Panc1 (cell line): ENCODE measurements around the gene TBXA2R. TPM values are rescaled to one million over a fixed set of nuclear protein-coding genes. Genes with fewer than 3 reads are reported as not detected.

ENCODE experiments used
- ATAC-seq: fragments of 200-7000 bp; cut with Tn5 transposase; 2 replicates; pipeline ENCODE4 v1.9.1; 2020; ENCODE audit warnings: mild to moderate bottlenecking, moderate library complexity
- BruUV-seq: library from RNA; stranded (reverse); fragments of 400-500 nt; replicated peaks from 2 replicates; lab custom pipeline; 2021; lab: Mats Ljungman, UMichigan
- CTCF ChIA-PET: fragments of 300-600 bp; sonication (Branson Sonifier 250); formaldehyde crosslinking; loops from one replicate; lab custom pipeline; 2022; ENCODE audit warnings: antibody characterized with exemption; lab: Charles Lee
- POLR2A ChIA-PET: fragments of 300-600 bp; sonication (Branson Sonifier 250); formaldehyde crosslinking; loops from one replicate; lab custom pipeline; 2022; ENCODE audit warnings: antibody characterized with exemption; lab: Charles Lee
- DNase-seq: peaks from one replicate; pipeline ENCODE4 v3.0.0-alpha.2; 2010; ENCODE audit warnings: low read depth, low spot score
- H3K27ac ChIP-seq: 2 replicates; pipeline ENCODE4 v1.5.1; 2011; ENCODE audit warnings: mild to moderate bottlenecking, low read length, inconsistent platforms
- H3K27me3 ChIP-seq: fragments of 200-500 bp; sonication (Bioruptor generic); 2 replicates; pipeline ENCODE4 v1.6.0; 2014; ENCODE audit warnings: low read length, inconsistent platforms; ENCODE audit not compliant: control insufficient read depth, insufficient read depth
- H3K36me3 ChIP-seq: fragments of 200-500 bp; sonication (Bioruptor generic); 2 replicates; pipeline ENCODE4 v1.5.1; 2014; ENCODE audit warnings: inconsistent platforms, mild to moderate bottlenecking, low read length, moderate library complexity; ENCODE audit not compliant: control insufficient read depth, insufficient read depth
- H3K4me1 ChIP-seq: 2 replicates; pipeline ENCODE4 v1.5.1; 2011; ENCODE audit warnings: inconsistent platforms, mild to moderate bottlenecking, low read length, moderate library complexity; ENCODE audit not compliant: control insufficient read depth, insufficient read depth
- H3K4me3 ChIP-seq, 2 experiments: 2 replicates each; pipeline ENCODE4 v1.5.1; 2011 to 2012; ENCODE audit warnings: low read depth in 2 of 2, low read length in 2 of 2, mild to moderate bottlenecking in 2 of 2, inconsistent platforms in 1 of 2, moderate library complexity in 1 of 2
- H3K9me3 ChIP-seq: fragments of 200-500 bp; sonication (Bioruptor generic); 2 replicates; pipeline ENCODE4 v1.5.1; 2014; ENCODE audit warnings: low read depth, mild to moderate bottlenecking, inconsistent platforms, low read length, moderate library complexity; ENCODE audit not compliant: control insufficient read depth, insufficient read depth
- POLR2AphosphoS5 ChIP-seq: IDR thresholded peaks from 2 replicates; pipeline ENCODE4 v1.6.1; 2012; ENCODE audit warnings: mild to moderate bottlenecking, low read depth, low read length, moderate library complexity
- REST ChIP-seq, 2 experiments: IDR thresholded peaks; 2 replicates each; pipeline ENCODE4 v1.6.1; 2011 to 2012; ENCODE audit warnings: low read depth in 2 of 2, control low read depth in 1 of 2, low read length in 1 of 2, mild to moderate bottlenecking in 1 of 2, moderate library complexity in 1 of 2; ENCODE audit not compliant: insufficient read depth in 1 of 2
- SIN3A ChIP-seq: IDR thresholded peaks from 2 replicates; pipeline ENCODE4 v1.6.1; 2012; ENCODE audit warnings: low read depth, mild to moderate bottlenecking, low read length, moderate library complexity, borderline replicate concordance; ENCODE audit not compliant: insufficient read depth
- TCF7L2 ChIP-seq: IDR thresholded peaks from 2 replicates; pipeline ENCODE4 v1.6.1; 2011; ENCODE audit warnings: mild to moderate bottlenecking, low read depth, low read length, inconsistent platforms
- in situ Hi-C: cut with HindIII; loops from 2 replicates; pipeline ENCODE4 v1.10.0; 2016; ENCODE audit warnings: low sequenced_read_pairs, low pct_unique_long_range_greater_than_20kb
- intact Hi-C: fragments of 100-400 bp; cut with micrococcal nuclease; formaldehyde crosslinking; loops from one replicate; pipeline ENCODE4 v1.10.0; 2022; ENCODE audit not compliant: unreplicated experiment
- total RNA-seq: library from RNA; stranded (reverse); gene quantifications from one replicate; pipeline ENCODE4 v1.2.1, GENCODE V29; 2021; ENCODE audit not compliant: unreplicated experiment
- TF ChIP-seq, protein P1 (sequence below): fragments of 450-650 bp; IDR thresholded peaks from 2 replicates; pipeline ENCODE4 v1.5.1; 2017; ENCODE audit warnings: mild to moderate bottlenecking

The TBXA2R gene
- total RNA-seq, 1 experiment from 2014 or later, result 5.2 TPM

- TF ChIP-seq, protein P1, sequence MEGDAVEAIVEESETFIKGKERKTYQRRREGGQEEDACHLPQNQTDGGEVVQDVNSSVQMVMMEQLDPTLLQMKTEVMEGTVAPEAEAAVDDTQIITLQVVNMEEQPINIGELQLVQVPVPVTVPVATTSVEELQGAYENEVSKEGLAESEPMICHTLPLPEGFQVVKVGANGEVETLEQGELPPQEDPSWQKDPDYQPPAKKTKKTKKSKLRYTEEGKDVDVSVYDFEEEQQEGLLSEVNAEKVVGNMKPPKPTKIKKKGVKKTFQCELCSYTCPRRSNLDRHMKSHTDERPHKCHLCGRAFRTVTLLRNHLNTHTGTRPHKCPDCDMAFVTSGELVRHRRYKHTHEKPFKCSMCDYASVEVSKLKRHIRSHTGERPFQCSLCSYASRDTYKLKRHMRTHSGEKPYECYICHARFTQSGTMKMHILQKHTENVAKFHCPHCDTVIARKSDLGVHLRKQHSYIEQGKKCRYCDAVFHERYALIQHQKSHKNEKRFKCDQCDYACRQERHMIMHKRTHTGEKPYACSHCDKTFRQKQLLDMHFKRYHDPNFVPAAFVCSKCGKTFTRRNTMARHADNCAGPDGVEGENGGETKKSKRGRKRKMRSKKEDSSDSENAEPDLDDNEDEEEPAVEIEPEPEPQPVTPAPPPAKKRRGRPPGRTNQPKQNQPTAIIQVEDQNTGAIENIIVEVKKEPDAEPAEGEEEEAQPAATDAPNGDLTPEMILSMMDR, result no peak
- 0 out of 2 replicates have a peak, but pooled peaks have one; percentile 10 for TF ChIP-seq TCF7L2
- peak; percentile 45 for TF ChIP-seq POLR2AphosphoS5
- Histone ChIP-seq H3K4me1 (peaks cover 6% of the 10 kb centered on the region), H3K27me3 (no peaks in the 10 kb centered on the region), H3K27ac (peak within 1 kb of the TSS; percentile 88), H3K9me3 (no peaks in the 10 kb centered on the region), H3K4me3 (peak within 1 kb of the TSS; percentile 84 to 93), H3K36me3 (peaks cover 5% of the 10 kb centered on the region; the same call in 1 of the 2 replicates)
- ChIA-PET POLR2A (no interaction called here), CTCF (interaction anchor here (0.7 kb wide), 1 partner anchor 91 kb away, joined by 8 read pairs; no protein-coding TSS in a partner anchor)
- DNase-seq, result peak; percentile 80
- peak; percentile 97 for ATAC-seq
- in situ Hi-C loops (no loop called here), intact Hi-C loops (no loop called here)
- BruUV-seq, result no TSS peak
These were observed 20.0 kb upstream of the TBXA2R start, which contains the start of gene CACTIN for GRCh38 chr19:3626473-3627350. Gene CACTIN, minus strand, starts transcription at chr19:3626790. Its CDS starts 28 bp downstream, at chr19:3626762.

- TSS peak; percentile 83 for BruUV-seq
- ChIA-PET CTCF (no interaction called here), POLR2A (no interaction called here)
- in situ Hi-C loops, result no loop called here
- no peak for TF ChIP-seq POLR2AphosphoS5
- TF ChIP-seq TCF7L2, result no peak
- no peak for TF ChIP-seq SIN3A
- TF ChIP-seq REST (IDR thresholded peaks at IDR 0.05; ENCODE audit: insufficient read depth in 1 of 2, low read depth in 2 of 2, low read length in 1 of 2), result no peak
- TF ChIP-seq, protein P1, result no peak
- no peaks in the 10 kb centered on the region for H3K9me3 ChIP-seq
- H3K27ac ChIP-seq, result peak overlapping the region; percentile 88
- H3K4me1 ChIP-seq, result peaks cover 6% of the 10 kb centered on the region
- peaks cover 5% of the 10 kb centered on the region; the same call in 1 of the 2 replicates for H3K36me3 ChIP-seq
- DNase-seq (no peak), ATAC-seq (peak; percentile 1; the same call in 1 of the 2 replicates)
- H3K4me3 ChIP-seq, result peak overlapping the region; percentile 84 to 93
- intact Hi-C loops, result no loop called here
- no peaks in the 10 kb centered on the region for H3K27me3 ChIP-seq
These were observed 19.4 kb upstream of the TBXA2R start for GRCh38 chr19:3625996-3626472.
